Body of pancreas (tissue), 4 donors: Measurements from ENCODE around the gene ETS1.

ENCODE experiments used
- CTCF ChIP-seq, 7 experiments: fragments of 450-650 bp in 4 of 7; fragments of 200-600 bp in 3 of 7; sonication (generic) in 3 of 7; IDR thresholded peaks; one replicate each; pipeline ENCODE4 v1.5.1; 2016 to 2019; ENCODE audit warnings: antibody characterized with exemption in 7 of 7
- POLR2A ChIP-seq, 3 donors: fragments of 450-650 bp; IDR thresholded peaks; one replicate each; pipeline ENCODE4 v1.6.1; 2016; ENCODE audit warnings: antibody characterized with exemption in 3 of 3, mild to moderate bottlenecking in 2 of 3

GRCh38 chr11:128409476-128409875, 177.9 kb downstream of the ETS1 start:
- TF ChIP-seq CTCF (IDR thresholded peaks at IDR 0.05) = no peak
- TF ChIP-seq POLR2A (IDR thresholded peaks at IDR 0.05) = no peak
